Urinary bladder (tissue), 4 donors: Measurements from ENCODE around the gene HHLA2. TPM values are rescaled to one million over a fixed set of nuclear protein-coding genes. Genes with fewer than 3 reads are reported as not detected.
"Not testable (repeated sequence)": the region's sequence is repeated elsewhere in the genome, so short reads cannot be mapped to it uniquely, and the experiment has no call there.

Experiments
- DNase-seq: peaks from one replicate; pipeline ENCODE4 v3.0.0-alpha.2; 2015; ENCODE audit errors: extremely low spot score
- H3K27ac ChIP-seq: one replicate; pipeline ENCODE4 v1.5.1; 2013; ENCODE audit warnings: low read depth, mild to moderate bottlenecking, moderate library complexity
- H3K36me3 ChIP-seq: one replicate; pipeline ENCODE4 v1.6.1; 2013; ENCODE audit warnings: mild to moderate bottlenecking, moderate library complexity; ENCODE audit not compliant: insufficient read depth
- H3K4me1 ChIP-seq: one replicate; pipeline ENCODE4 v1.6.1; 2013; ENCODE audit warnings: mild to moderate bottlenecking, moderate library complexity; ENCODE audit not compliant: insufficient read depth
- H3K4me3 ChIP-seq: one replicate; pipeline ENCODE4 v1.5.1; 2013; ENCODE audit warnings: low read depth, low read length
- WGBS: extraction: QIAGEN DNeasy Blood & Tissue Kit; methylation state at CpG from one replicate; pipeline ENCODE4 v1.1.7; 2013; 5-methylcytosine and 5-hydroxymethylcytosine counted together
- polyA plus RNA-seq: library from polyadenylated mRNA; stranded (reverse); fragments of 200-250 nt; gene quantifications from one replicate; pipeline ENCODE4 v1.2.3, GENCODE V29; 2013
- total RNA-seq: library from RNA; depleted of rRNA; stranded (reverse); fragments of >200 nt; gene quantifications from one replicate; pipeline ENCODE4 v1.2.3, GENCODE V29; 2014
- donor health status: healthy with polysubstance abuse.
- donor health status: healthy.

HHLA2 gene, protein sequence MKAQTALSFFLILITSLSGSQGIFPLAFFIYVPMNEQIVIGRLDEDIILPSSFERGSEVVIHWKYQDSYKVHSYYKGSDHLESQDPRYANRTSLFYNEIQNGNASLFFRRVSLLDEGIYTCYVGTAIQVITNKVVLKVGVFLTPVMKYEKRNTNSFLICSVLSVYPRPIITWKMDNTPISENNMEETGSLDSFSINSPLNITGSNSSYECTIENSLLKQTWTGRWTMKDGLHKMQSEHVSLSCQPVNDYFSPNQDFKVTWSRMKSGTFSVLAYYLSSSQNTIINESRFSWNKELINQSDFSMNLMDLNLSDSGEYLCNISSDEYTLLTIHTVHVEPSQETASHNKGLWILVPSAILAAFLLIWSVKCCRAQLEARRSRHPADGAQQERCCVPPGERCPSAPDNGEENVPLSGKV
- not detected for total RNA-seq
- not detected for polyA plus RNA-seq

GRCh38 chr3:108296239-108296638 lies at the start of gene HHLA2:
HHLA2 (plus strand) TSS chr3:108296548; CDS start chr3:108351814, 55,266 bp downstream.
- WGBS: 76% methylated on average over 2 of the region's 2 CpGs
- Histone ChIP-seq H3K4me3 (no peak within 1 kb of the TSS), H3K36me3 (no peaks in the 10 kb centered on the region), H3K4me1 (no peaks in the 10 kb centered on the region), H3K27ac (no peak within 1 kb of the TSS)
- no peak for DNase-seq

DNA sequence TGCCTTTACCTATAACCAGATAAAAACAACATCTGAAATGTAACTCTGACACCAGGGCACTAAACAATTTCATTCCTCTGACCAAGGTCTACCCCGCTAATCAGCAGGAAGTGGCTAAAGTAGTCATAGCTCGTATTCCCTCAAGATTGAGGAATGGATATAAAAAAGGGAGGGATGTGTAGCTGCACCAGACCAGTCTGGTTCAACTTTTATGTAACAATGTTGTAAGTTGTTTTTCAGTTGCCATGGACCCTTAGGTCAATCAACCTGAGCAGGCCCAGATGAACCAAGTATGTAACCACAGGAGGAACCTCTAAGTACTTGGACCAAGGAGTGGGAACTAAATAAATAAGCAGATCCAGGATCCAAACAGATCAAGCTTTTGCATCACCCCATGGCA lies 45.7 kb upstream of the HHLA2 start:
- H3K4me3 ChIP-seq: no peak overlapping the region
- no peaks in the 10 kb centered on the region for H3K36me3 ChIP-seq
- no peaks in the 10 kb centered on the region for H3K4me1 ChIP-seq
- WGBS: 86% methylated on average over 2 of the region's 2 CpGs
- no peak for DNase-seq
- no peak overlapping the region for H3K27ac ChIP-seq

DNA sequence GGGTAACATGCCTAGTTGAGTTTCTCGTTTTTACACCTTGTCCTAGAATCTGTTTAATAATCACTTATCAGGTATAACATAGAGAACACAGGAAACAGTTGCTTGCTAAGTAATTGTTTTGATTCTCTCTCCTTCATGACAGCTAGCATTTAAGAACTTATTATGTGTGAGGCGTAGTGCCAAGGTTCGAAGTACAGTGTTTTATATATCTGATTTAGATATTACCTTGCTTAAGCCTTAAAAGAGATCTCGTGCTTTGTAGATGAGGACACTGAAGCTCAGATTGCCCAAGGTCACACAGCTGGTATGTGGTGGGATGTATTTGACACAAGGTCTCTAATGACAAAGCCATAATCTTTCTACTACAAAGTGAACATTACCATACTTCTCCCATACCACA lies 45.1 kb upstream of the HHLA2 start:
- Histone ChIP-seq H3K4me3 (no peak overlapping the region), H3K36me3 (no peaks in the 10 kb centered on the region), H3K27ac (no peak overlapping the region), H3K4me1 (no peaks in the 10 kb centered on the region)
- no peak for DNase-seq
- WGBS: 90% methylated on average over 4 of the region's 4 CpGs

DNA sequence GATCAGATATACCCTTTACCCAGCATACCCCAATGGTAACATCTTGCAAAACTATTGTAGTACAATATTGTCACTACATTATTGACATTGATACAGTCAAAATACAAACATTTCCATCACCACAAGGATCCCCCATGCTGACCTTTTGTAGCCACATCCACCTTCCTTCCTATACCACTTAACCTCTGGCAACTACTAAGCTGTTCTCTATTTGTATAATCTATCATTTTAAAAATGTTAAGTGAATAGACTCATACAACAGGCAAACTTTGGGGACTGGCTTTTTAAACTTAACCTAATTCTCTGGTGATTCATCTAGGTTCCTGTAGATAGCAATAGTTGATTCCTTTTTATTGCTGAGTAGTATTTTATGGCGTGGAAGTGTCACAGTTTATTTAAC lies 44.5 kb upstream of the HHLA2 start:
- Histone ChIP-seq H3K4me1 (no peaks in the 10 kb centered on the region), H3K27ac (no peak overlapping the region), H3K4me3 (no peak overlapping the region), H3K36me3 (no peaks in the 10 kb centered on the region)
- no peak for DNase-seq
- 92% methylated on average over 1 of the region's 1 CpG for WGBS

- Histone ChIP-seq H3K4me3 (no peak overlapping the region), H3K4me1 (no peaks in the 10 kb centered on the region)
Measured at GRCh38 chr3:108255131-108255530, 41.2 kb upstream of the HHLA2 start.

DNA sequence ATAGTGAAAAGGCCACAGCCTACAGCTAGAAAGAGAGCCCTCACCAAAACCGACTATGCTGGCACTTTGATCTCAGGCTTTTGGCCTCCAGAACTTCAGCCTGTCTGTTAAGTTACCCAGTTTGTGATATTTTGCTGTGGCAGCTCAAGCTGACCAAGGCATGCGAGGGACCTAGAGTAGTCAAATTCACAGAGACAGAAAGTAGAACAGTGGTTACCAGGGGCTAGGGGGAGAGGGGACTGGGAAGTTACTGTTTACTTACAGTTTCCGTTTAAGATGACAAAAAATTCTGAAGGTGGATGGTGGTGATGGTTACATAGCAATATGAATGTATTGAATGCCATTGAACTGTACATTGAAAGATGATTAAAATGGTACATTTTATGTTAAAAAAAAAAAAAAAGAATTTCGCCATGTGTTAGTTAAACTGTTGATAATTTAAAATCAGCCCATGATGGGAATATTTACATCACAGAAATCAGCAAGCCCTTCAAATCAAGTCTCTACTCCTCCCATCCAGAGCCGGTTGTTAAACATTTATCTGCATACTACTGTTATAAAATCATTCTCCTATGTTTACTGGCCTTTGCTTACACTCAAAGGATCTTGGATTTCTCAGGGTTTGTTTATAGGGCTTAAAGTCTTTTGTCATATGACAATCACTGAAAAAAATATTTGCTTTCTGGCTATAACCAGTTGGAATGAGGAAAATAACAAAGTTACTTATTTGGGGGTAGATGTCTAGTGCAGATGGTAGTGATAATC lies 31.6 kb upstream of the HHLA2 start:
- not testable (repeated sequence) for DNase-seq, H3K4me1 ChIP-seq
- 71% methylated on average over 5 of the region's 5 CpGs for WGBS

More at GRCh38 chr3:108255131-108255530, 41.2 kb upstream of the HHLA2 start:
- Histone ChIP-seq H3K27ac (no peak overlapping the region), H3K36me3 (no peaks in the 10 kb centered on the region)
- DNase-seq: no peak

DNA sequence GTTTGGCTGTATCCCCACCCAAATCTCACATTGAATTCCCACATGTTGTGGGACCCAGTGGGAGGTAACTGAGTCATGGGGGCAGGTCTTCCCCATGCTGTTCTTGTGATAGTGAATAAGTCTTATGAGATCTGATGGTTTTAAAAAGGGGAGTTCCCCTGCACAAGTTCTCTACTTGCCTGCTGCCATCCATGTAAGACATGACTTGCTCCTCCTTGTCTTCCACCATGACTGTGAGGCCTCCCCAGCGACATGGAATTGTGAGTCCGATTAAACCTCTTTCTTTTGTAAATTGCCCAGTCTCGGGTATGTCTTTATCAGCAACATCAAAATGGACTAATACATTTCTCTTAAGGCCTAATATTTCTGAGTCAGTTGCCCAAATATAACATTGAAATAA lies 28.1 kb upstream of the HHLA2 start:
- DNase-seq, H3K4me1 ChIP-seq, H3K4me3 ChIP-seq, H3K36me3 ChIP-seq, H3K27ac ChIP-seq: not testable (repeated sequence)
- 95% methylated on average over 3 of the region's 3 CpGs for WGBS

More for the DNA sequence above, 31.6 kb upstream of the HHLA2 start:
- H3K4me3 ChIP-seq, H3K36me3 ChIP-seq, H3K27ac ChIP-seq: not testable (repeated sequence)

- WGBS: 45% methylated on average over 2 of the region's 2 CpGs
- no peaks in the 10 kb centered on the region for H3K4me1 ChIP-seq
- no peak for DNase-seq
Measured at GRCh38 chr3:108271626-108272025, 24.7 kb upstream of the HHLA2 start.

DNA sequence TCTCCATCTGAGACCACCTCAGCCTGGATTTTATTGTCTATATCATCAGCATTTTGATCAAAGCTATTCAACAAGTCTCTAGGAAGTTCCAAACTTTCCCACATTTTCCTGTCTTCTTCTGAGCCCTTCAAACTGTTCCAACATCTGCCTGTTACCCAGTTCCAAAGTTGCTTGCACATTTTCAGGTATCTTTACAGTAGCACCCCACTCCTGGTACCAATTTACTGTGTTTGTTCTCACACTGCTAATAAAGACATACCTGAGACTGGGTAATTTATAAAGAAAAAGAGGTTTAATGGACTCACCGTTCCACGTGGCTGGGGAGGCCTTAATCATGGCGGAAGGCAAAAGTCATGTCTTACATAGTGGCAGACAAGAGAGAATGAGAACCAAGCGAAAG lies 17.3 kb upstream of the HHLA2 start:
- H3K36me3 ChIP-seq, H3K4me3 ChIP-seq, H3K27ac ChIP-seq, DNase-seq, H3K4me1 ChIP-seq: not testable (repeated sequence)
- 68% methylated on average over 4 of the region's 4 CpGs for WGBS

More at GRCh38 chr3:108271626-108272025, 24.7 kb upstream of the HHLA2 start:
- Histone ChIP-seq H3K27ac (no peak overlapping the region), H3K36me3 (no peaks in the 10 kb centered on the region), H3K4me3 (no peak overlapping the region)

GRCh38 chr3:108280476-108280875 lies 15.9 kb upstream of the HHLA2 start:
- Histone ChIP-seq H3K36me3 (no peaks in the 10 kb centered on the region), H3K4me1 (no peaks in the 10 kb centered on the region), H3K27ac (no peak overlapping the region), H3K4me3 (no peak overlapping the region)
- DNase-seq: no peak

DNA sequence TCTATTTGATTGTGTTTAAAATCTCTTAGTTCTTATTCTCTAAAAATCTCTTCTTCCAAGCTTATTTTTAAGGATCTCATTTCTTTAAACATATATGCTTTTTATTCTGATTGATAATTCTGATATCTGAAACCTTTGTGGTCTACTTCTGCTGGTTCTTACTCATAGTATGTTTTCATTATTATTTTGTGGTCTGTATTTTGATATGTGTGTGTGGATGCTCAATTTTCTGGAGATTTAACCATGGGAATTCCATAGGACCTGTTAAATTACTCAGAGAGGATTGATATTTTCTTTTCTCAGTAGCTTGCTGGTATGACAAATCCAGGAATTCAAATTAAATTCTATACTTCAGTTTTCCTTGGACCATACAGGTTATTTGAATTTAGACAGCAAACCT lies 14.7 kb upstream of the HHLA2 start:
- H3K4me1 ChIP-seq: no peaks in the 10 kb centered on the region
- H3K36me3 ChIP-seq: no peaks in the 10 kb centered on the region
- no peak overlapping the region for H3K4me3 ChIP-seq
- H3K27ac ChIP-seq: no peak overlapping the region
- DNase-seq: no peak

DNA sequence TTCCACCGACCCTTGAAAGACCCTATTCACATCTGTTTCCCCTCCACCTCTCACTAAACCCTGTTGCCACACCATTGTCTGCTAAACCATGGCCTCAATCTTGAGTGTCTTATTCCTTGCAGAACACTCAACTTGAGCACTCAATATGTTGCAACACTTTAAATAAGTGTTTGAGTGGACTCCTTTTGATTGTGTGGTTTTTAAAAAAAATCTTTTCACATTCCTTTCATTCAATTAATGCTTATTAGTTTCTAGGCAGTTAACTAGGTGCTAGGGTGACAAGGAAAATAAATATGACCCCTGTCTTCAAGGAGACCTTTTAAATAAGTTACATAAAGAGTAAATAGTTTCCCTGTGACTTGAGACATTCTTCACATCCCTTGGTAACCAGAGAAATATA lies 13.3 kb upstream of the HHLA2 start:
- Histone ChIP-seq H3K36me3 (no peaks in the 10 kb centered on the region), H3K4me3 (no peak overlapping the region), H3K27ac (no peak overlapping the region), H3K4me1 (no peaks in the 10 kb centered on the region)
- WGBS: 33% methylated on average over 1 of the region's 1 CpG
- no peak for DNase-seq

GRCh38 chr3:108283989-108284388 lies 12.4 kb upstream of the HHLA2 start:
- Histone ChIP-seq H3K36me3 (no peaks in the 10 kb centered on the region), H3K27ac (no peak overlapping the region), H3K4me1 (no peaks in the 10 kb centered on the region), H3K4me3 (no peak overlapping the region)
- DNase-seq: no peak
- 54% methylated on average over 2 of the region's 2 CpGs for WGBS

DNA sequence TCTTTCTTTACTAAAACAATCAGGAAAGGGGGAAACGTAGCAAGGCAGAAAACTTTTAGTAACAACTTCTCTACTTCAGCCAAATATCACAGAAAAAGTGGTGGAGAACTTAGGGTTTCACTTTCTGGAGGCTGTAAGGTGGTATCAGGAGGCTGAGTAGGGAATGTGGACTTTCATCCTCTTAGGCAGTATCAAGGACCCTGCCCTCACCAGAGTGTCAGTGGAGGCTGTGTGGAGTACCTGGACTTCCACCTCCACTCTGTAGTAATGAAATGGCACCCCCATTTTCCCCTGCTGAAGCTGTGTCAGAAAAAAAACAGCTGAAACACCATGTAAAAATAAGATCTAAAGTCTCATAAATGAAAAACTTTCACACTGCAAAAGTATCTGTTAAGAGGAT lies 11.2 kb upstream of the HHLA2 start:
- H3K27ac ChIP-seq: no peak overlapping the region
- no peak for DNase-seq
- 65% methylated on average over 1 of the region's 1 CpG for WGBS
- no peaks in the 10 kb centered on the region for H3K36me3 ChIP-seq
- H3K4me3 ChIP-seq: no peak overlapping the region
- H3K4me1 ChIP-seq: no peaks in the 10 kb centered on the region
